Kidney tubule cell (primary cell): ENCODE data around the gene SULT1C3.

Experiments
- DNase-seq: peaks from one replicate; pipeline ENCODE4 v3.0.0-alpha.2; 2018; ENCODE audit warnings: low spot score

SULT1C3 gene

DNA sequence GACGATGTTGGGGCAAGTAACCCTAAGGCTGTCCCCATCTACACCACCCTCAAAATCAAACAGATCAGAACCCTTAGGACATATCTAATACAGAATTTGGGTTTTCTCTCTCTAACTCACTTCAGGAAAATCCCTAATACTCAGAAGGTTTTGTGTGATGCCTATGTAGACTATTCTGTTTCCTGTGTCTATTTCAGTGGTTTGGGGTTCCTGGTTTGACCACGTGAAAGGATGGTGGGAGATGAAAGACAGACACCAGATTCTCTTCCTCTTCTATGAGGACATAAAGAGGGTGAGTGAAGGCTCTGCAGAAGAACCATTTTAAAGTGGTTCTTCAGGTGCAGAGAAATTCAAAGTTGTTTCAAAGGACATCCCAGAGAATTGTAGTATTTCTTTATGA, 65.2 kb downstream of the SULT1C3 start:
- DNase-seq = no peak

DNA sequence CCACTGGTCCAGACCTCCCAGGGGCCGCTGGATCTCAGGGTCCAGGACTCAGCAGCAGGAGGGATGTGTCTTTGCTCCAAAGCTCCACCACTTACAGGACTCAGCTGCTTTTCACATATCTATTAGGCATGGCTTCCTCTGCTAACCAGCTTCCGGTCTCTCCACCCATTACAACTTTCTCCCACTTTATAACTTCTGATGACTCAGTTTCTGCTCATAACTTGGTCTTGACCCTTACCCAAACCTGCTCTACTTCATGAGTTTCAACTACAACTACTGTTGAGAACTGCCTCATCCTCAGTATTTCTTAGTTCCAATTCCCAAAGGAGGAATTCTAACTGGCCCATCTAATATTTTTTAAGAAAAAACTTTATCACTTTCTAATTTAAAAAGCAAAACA, 66.1 kb downstream of the SULT1C3 start:
- peak; percentile 36 for DNase-seq

GRCh38 chr2:108309903-108310302, 70.1 kb downstream of the SULT1C3 start:
- no peak for DNase-seq
